ENCODE measurements around the gene CAMK1D.

The CAMK1D gene

GRCh38 chr10:12405342-12406320 lies 56.3 kb downstream of the CAMK1D start:
- no peak for DNase-seq

DNA sequence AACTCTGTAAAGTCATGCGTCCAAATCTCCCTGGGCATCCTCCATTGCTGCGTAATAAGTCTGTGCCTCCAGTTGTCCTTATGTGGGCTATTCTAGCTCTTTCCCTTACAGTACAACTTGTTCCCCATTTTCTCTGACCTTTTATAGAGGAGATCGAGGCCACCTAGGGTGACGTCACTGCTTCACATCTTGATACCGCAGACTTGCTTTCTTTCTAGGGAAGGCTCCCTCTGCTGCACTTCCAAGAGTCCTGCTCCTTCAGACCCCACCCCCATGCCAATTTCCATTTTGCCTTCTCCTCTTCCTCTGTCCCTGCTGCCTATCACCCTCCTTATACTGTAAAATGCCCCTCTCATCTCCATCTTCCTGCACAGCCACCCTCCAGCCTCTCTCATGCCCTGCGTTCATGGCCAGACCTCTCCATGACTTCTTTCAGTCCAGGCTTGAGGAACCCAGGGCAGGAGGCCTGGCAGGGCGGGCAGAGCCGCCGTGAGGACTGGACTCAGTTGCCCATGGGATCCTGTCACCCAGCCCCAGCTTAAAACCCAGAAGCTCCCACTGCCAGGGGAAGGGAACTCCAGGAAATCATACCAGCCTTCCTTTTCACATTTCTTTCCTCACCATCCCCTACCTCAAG lies 57.5 kb downstream of the CAMK1D start:
- no peak for DNase-seq

DNA sequence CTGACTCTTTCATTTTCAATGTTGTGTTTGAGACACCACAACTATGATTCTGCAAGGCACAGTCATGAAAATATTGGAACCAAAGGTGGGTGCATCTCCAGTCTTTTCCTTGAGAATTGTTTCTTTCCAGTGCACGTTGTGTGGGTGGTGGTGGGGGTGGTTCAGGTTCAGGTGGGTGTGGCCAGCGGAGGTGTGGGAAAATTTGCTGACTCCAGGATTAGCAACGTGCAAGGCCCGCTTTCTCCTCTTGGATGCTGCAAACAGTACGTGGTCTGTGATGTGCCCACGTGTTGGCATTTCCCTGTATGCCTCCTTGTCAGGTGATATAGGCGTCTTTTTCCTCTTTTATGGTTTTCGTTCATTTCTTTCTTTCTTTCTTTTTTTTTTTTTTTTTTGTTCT lies 59.1 kb downstream of the CAMK1D start:
- DNase-seq, result no peak

- DNase-seq, result no peak
Measured at GRCh38 chr10:12409161-12409560, 59.8 kb downstream of the CAMK1D start.

- DNase-seq, result no peak
Measured at GRCh38 chr10:12409613-12410012, 60.3 kb downstream of the CAMK1D start.

DNA sequence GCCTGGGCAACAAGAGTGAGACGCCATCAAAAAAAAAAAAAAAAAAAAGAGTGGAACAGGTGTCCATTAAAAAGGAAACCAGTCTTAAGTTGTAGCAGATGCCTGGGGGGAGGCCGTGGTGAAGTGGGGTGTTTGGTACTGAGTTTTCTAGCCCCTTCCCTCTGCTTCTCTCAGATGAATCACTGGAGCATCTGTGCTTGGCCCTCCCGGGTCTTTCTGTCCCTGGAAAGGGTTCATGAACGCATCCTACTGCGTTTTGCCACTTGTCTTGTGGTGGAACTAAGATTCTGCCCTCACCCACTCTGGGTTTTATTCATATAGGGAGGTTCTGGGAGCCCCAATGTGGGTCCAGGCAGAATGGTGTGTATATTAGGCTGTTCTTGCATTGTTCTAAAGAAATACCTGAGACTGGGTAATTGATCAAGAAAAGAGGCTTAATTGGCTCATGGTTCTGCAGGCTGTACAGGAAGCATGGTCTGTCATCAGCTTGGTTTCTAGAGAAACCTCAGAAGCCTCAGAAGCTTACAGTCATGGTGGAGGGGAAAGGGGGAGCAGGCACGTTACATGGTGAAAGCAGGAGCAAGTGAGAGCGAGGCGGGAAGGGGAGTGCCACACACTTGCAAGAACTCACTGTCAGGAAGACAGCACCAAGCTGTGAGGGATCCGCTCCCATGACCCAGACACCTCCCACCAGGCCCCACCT lies 63.5 kb downstream of the CAMK1D start:
- DNase-seq, result no peak

DNA sequence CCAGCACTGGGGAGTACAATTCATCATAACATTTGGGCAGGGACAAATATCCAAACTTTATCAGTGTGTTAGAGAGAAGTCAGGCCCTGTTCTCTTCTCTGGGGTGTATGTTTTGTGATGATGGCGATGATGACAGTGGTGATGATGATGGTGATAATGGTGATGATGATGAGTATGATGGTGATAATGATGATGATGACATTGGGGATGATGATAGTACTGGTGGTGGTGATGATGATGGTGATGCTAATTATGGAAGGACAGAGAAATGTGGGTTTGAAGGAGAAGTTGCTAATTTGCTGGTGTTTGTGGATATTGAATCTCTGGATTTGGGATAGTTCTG lies 64.0 kb downstream of the CAMK1D start:
- no peak for DNase-seq

DNA sequence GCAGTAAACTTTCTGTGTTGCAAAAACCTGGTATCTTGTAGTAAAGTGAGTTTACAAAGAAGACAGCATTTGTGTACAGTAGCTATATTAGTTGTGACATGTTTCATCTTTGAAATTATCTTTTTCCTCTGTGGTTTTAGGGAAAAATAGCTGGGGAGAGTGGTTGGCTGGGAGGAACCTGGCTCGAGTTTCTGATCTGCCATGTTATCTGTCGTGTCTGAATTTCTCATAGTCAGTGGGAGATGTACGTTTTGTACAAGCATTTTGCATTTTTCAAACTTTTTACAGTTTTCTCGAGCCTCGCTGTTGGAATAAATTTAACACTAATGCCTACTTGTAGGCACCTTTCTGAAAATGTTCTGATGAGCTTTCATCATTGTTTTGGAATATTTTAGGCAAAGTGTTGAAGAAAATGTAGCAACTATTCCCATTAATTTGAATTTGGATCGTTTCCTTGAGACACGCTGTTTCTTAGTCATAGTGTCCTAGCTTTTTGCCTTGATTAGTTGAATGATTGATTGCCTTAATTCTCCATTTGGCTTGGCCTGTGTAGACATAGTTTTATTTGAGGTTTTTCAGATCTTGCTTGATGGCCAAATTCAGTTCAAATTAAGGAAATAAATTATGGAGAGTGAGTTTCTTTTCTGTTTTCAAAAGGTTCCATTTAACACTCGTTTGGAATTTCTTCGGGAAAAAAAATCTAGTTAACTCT lies 65.1 kb downstream of the CAMK1D start:
- DNase-seq, result no peak

GRCh38 chr10:12416344-12417050 lies 67.2 kb downstream of the CAMK1D start:
- DNase-seq, result no peak

DNA sequence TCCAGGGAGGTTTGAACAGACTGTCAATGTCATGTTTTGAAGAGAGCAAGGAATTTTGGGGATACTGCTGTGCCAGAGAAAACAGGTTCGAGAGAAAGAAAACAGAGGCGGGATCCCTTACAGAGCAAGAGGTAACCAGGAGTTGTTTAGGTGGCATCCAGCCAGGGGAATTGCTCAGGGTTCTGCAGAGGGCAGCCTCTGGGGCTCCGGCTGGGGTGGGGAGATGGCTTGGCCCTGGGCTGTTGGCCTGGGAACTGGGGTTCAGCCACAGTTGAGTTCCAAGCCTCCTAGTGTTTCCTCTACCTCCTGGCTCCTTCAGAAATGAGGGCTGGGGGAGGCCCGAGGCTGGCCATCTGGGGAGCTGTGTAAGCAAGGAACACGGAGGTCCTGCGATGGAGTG lies 68.0 kb downstream of the CAMK1D start:
- DNase-seq, result no peak

GRCh38 chr10:12418000-12418399 lies 68.7 kb downstream of the CAMK1D start:
- no peak for DNase-seq

DNA sequence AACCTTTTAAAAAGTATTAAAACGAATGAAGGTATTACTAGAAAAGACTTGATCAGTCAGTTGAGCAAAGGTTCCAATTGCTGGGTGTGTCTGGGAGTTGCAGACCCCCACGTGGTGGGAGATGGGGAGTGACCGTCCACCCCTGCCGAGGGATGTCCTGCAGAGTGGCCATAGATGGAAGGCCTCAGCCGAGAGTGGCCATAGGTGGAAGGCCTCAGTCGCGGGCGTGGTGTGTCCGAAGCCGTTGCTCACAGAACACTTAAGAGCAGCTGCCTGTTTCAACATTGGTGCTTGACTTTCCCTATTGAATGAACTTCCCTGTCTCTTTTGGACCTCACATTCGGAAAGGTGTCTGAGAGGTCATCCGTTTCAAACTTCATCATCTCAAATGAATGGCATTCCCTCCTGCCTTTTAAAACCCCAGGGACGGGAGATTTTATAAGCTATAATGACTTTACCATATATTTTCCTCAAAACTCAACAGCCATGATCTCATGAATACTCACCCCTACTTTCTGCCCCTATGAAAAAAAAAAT lies 69.4 kb downstream of the CAMK1D start:
- no peak for DNase-seq

DNA sequence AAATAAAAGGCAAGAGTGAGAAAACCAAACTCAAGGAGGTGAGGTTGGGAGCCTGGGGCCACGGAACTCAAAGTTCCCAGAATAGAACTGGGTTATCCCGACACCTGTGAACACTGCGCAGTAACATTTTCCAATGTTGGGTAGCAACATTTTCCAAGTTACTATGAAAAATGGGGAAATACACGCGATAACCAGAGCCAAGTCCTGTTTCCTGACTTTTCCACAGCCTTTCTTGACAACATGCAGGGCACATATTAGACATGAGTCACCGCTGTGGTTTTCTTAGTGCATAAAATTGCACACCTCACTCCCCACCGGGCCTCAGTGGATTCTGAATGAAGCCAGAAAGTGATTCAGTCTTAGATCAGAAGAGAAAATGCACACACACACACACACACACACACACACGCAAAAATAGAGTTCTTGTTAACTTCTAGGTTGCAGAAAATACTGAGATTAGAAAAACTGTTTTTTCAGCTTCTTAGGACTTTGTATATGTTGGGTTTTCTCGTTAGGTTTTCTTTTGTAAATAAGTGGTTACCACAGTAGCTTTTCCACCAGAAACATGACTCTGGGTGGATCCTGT lies 70.0 kb downstream of the CAMK1D start:
- DNase-seq, result peak in 1 of 4 experiments; percentile 11

DNA sequence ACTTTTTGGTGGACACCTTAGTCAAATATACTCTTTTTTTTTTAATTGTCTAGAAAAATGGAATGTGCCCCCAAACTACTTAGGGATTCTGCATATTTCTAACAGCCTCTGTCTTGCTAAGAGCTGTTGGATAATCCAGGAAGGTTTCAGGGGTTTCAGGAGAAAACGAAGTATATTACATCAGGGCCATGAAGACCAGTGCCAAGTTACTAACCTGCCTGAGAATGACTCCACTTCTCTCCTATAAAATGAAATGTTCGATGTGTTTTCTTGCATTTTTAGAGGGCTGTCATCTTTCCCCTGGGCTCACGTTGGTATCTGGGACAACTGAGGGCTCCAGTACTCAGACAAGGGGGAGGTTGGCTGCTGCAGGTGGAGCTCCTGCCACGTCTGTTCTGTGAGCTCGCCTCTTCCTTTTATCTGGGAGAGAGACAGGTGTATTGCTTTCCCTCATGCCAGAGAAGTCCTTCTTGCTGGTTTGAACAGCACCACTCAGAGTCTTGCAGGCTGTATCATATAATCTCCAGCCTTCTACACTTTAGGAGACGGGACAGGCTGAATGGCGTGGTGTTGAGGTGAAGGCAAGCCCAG lies 71.3 kb downstream of the CAMK1D start:
- DNase-seq, result no peak

- no peak for DNase-seq
Measured at GRCh38 chr10:12422189-12422588, 72.8 kb downstream of the CAMK1D start.

DNA sequence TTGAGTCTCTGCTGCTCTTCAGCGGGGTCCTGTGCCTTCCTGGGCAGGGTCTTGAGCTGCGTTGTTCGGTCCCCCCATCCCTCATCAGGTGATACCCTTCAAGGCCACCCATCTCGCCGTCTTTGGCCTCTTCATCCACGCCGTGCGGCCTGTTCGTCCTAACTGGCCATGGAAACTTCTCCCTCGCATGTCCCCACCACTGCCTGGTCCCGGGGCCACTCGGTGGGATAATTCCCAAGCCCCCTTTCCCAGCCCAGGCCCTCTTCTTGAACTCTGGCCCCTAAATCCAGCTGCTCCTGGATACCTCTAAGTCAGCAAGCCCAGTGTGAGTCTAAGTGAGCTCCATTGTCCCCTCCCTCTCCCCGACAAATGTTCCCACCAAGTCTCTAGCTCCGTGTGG lies 74.5 kb downstream of the CAMK1D start:
- DNase-seq, result no peak

- DNase-seq, result no peak
Measured at GRCh38 chr10:12427276-12427675, 77.9 kb downstream of the CAMK1D start.

GRCh38 chr10:12428447-12429135 lies 79.2 kb downstream of the CAMK1D start:
- no peak for DNase-seq

GRCh38 chr10:12430406-12430982 lies 81.1 kb downstream of the CAMK1D start:
- DNase-seq, result no peak
